CD4-positive, alpha-beta T cell treated with Interleukin-4 for 1 hour (primary cell): ENCODE results near the gene USB1.
A peak's percentile ranks its signal among the peaks of the same experiment; 100 is the strongest.

Experiments
- DNase-seq, 2 donors: peaks; one replicate each; pipeline ENCODE4 v3.0.0-alpha.2; 2020 to 2022

The USB1 gene

GRCh38 chr16:58000706-58001676 is at the start of gene USB1:
Gene USB1 (plus strand): TSS chr16:58001407. CDS start chr16:58001484, 77 bp downstream.
- DNase-seq: peak; percentile 84 to 87

GRCh38 chr16:57952909-57953308 is 48.3 kb upstream of the USB1 start:
- DNase-seq: no peak

GRCh38 chr16:57953857-57954256 is 47.4 kb upstream of the USB1 start:
- DNase-seq: no peak

GRCh38 chr16:57955572-57956188 is 45.5 kb upstream of the USB1 start:
- no peak for DNase-seq

- DNase-seq: no peak
Observed at GRCh38 chr16:57956270-57956808, 44.9 kb upstream of the USB1 start.

- DNase-seq: no peak
Observed at GRCh38 chr16:57956924-57957672, 44.1 kb upstream of the USB1 start.

- DNase-seq: no peak
Observed at GRCh38 chr16:57957673-57958392, 43.4 kb upstream of the USB1 start.

GRCh38 chr16:57958544-57958943 is 42.7 kb upstream of the USB1 start:
- no peak for DNase-seq

- DNase-seq: no peak
Observed at GRCh38 chr16:57959121-57959520, 42.1 kb upstream of the USB1 start.

- no peak for DNase-seq
Observed at GRCh38 chr16:57959804-57960203, 41.4 kb upstream of the USB1 start.

GRCh38 chr16:57960310-57960709 is 40.9 kb upstream of the USB1 start:
- no peak for DNase-seq

GRCh38 chr16:57960826-57961472 is 40.3 kb upstream of the USB1 start:
- DNase-seq: no peak

- DNase-seq: no peak
Observed at GRCh38 chr16:57961538-57961937, 39.7 kb upstream of the USB1 start.

GRCh38 chr16:57962046-57962445 is 39.2 kb upstream of the USB1 start:
- no peak for DNase-seq

- no peak for DNase-seq
Observed at GRCh38 chr16:57962756-57963155, 38.5 kb upstream of the USB1 start.

GRCh38 chr16:57964157-57964700 is 37.0 kb upstream of the USB1 start:
- DNase-seq: no peak

GRCh38 chr16:57966204-57966771 is 34.9 kb upstream of the USB1 start:
- DNase-seq: no peak

- no peak for DNase-seq
Observed at GRCh38 chr16:57966986-57967385, 34.2 kb upstream of the USB1 start.

- no peak for DNase-seq
Observed at GRCh38 chr16:57967916-57968315, 33.3 kb upstream of the USB1 start.

- DNase-seq: no peak
Observed at GRCh38 chr16:57969451-57970123, 31.6 kb upstream of the USB1 start.

GRCh38 chr16:57970319-57970718 is 30.9 kb upstream of the USB1 start:
- no peak for DNase-seq
